ENCODE results near the gene KCNJ15. TPM values are rescaled to one million over a fixed set of nuclear protein-coding genes. Genes with fewer than 3 reads are reported as not detected.

KCNJ15 gene
- total RNA-seq, 1 donor from 2014 or later, result 3.9 TPM

GRCh38 chr21:38351176-38351959 lies 94.6 kb downstream of the KCNJ15 start:
- H3K4me1 Mint-ChIP-seq (ENCODE audit: unreplicated experiment), result peaks cover 38% of the 10 kb centered on the region
- H3K4me3 Mint-ChIP-seq, result no peak overlapping the region
- H3K9me3 Mint-ChIP-seq, result no peaks in the 10 kb centered on the region
- H3K36me3 Mint-ChIP-seq, result peaks cover 3% of the 10 kb centered on the region
- H3K27ac Mint-ChIP-seq, result peak overlapping the region; percentile 28
- peaks cover 9% of the 10 kb centered on the region for H3K27me3 Mint-ChIP-seq
- DNase-seq (ENCODE audit: extremely low spot score, unreplicated experiment), result no peak
- TF ChIP-seq, protein P1, sequence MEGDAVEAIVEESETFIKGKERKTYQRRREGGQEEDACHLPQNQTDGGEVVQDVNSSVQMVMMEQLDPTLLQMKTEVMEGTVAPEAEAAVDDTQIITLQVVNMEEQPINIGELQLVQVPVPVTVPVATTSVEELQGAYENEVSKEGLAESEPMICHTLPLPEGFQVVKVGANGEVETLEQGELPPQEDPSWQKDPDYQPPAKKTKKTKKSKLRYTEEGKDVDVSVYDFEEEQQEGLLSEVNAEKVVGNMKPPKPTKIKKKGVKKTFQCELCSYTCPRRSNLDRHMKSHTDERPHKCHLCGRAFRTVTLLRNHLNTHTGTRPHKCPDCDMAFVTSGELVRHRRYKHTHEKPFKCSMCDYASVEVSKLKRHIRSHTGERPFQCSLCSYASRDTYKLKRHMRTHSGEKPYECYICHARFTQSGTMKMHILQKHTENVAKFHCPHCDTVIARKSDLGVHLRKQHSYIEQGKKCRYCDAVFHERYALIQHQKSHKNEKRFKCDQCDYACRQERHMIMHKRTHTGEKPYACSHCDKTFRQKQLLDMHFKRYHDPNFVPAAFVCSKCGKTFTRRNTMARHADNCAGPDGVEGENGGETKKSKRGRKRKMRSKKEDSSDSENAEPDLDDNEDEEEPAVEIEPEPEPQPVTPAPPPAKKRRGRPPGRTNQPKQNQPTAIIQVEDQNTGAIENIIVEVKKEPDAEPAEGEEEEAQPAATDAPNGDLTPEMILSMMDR (conservative IDR thresholded peaks at IDR 0.05), result no peak

DNA sequence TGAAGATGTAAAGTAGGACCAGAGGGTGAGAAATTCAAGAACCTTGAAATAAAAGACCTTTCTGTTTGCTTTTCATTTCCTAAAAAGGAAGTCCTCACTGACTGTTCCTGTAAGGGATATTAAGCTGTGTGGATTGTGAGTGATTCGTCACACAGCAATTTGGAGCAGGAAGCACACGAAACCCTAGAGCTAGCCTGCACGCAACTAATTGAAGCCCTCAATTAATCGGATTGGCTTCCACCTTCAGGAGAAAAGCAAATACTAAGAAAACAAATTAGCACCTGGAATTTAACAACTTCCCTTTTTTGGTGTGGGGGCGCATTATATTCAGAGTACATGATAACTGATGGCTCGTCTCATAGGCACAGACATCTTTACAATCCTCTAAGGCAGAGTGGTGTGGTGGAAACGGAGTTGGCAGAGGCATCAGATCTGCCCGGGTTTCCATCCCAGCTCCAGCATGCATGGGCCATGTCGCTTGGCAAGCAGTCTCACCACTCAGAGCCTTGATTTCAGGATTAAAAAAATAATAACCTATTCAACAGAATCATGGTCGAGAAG lies 95.2 kb downstream of the KCNJ15 start:
- TF ChIP-seq, protein P1 (conservative IDR thresholded peaks at IDR 0.05), result no peak
- H3K27ac Mint-ChIP-seq, result peak overlapping the region; percentile 28
- peaks cover 10% of the 10 kb centered on the region for H3K27me3 Mint-ChIP-seq
- peaks cover 3% of the 10 kb centered on the region for H3K36me3 Mint-ChIP-seq
- no peak for DNase-seq (ENCODE audit: extremely low spot score, unreplicated experiment)
- no peak overlapping the region for H3K4me3 Mint-ChIP-seq
- H3K4me1 Mint-ChIP-seq (ENCODE audit: unreplicated experiment), result peaks cover 38% of the 10 kb centered on the region
- no peaks in the 10 kb centered on the region for H3K9me3 Mint-ChIP-seq

DNA sequence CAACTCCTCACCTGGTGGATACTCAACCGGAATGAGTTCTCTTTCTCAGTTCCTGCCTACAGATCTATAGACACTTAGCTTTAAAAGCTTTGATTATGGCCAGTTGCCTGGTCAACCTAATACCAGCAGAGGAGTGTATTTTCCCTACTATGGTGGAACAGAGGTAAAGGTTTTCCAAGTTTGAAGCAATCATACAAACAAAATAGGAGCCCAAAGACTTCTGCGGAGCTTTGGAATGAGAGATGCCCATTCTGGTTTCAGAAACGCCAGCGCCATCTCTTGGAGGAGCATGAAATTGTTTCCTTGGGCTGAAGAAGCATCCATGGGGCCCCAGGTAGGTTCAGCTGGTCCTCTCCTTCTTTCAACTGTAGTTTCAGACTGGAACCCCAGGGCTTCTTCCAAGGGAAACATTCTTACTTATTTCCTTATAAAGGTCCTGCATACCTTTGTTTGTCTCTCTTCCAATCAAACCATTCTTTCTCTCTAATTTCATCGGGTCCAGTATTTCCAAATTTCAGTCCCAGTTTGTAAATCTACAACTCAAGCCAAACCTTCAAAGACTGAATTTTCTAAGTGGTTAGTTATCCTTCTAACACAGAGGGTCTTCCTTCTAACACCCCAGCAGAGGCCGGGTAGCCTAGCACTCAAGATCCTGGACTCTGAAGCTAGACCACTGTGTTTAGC lies 95.9 kb downstream of the KCNJ15 start:
- Mint-ChIP-seq H3K9me3 (no peaks in the 10 kb centered on the region), H3K27ac (peak overlapping the region; percentile 28), H3K4me1 (ENCODE audit: unreplicated experiment) (peaks cover 38% of the 10 kb centered on the region), H3K4me3 (no peak overlapping the region), H3K27me3 (peaks cover 10% of the 10 kb centered on the region), H3K36me3 (peaks cover 3% of the 10 kb centered on the region)
- TF ChIP-seq, protein P1 (conservative IDR thresholded peaks at IDR 0.05), result peak; percentile 82
- no peak for DNase-seq (ENCODE audit: extremely low spot score, unreplicated experiment)

DNA sequence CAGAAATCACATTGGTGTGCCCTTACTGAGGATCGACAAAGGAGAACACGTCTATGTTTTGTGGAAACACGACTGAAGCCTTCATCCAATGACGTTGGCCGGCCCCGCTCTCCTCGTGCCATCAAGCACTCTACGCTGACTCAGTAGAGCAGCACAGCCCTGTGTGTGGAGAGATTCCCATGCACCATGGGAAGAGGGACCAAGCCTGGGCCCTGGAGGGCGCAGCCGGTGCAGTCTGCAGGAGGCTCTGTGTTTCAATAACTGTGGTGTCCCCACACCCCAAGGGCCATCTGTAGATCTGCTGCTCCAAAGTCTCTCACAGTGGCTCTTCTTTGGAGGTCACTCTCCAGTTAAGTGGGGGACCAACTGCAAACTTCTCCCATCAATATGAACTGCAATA lies 97.4 kb downstream of the KCNJ15 start:
- no peak for DNase-seq (ENCODE audit: extremely low spot score, unreplicated experiment)
- Mint-ChIP-seq H3K4me1 (ENCODE audit: unreplicated experiment) (peaks cover 32% of the 10 kb centered on the region), H3K36me3 (peaks cover 3% of the 10 kb centered on the region), H3K9me3 (no peaks in the 10 kb centered on the region), H3K27ac (no peak overlapping the region), H3K27me3 (peaks cover 12% of the 10 kb centered on the region), H3K4me3 (no peak overlapping the region)
- TF ChIP-seq, protein P1 (conservative IDR thresholded peaks at IDR 0.05), result no peak

- Mint-ChIP-seq H3K36me3 (peaks cover 3% of the 10 kb centered on the region), H3K4me3 (no peak overlapping the region), H3K27ac (no peak overlapping the region), H3K4me1 (ENCODE audit: unreplicated experiment) (peaks cover 29% of the 10 kb centered on the region), H3K27me3 (peaks cover 16% of the 10 kb centered on the region), H3K9me3 (no peaks in the 10 kb centered on the region)
- no peak for DNase-seq (ENCODE audit: extremely low spot score, unreplicated experiment)
- TF ChIP-seq, protein P1 (conservative IDR thresholded peaks at IDR 0.05), result no peak
These were observed 98.0 kb downstream of the KCNJ15 start for GRCh38 chr21:38354746-38355145.

All from type B pancreatic cell (in vitro differentiated cells).